Chondrocyte (in vitro differentiated cells): ENCODE measurements around the gene NSFL1C. TPM values are rescaled to one million over a fixed set of nuclear protein-coding genes. Genes with fewer than 3 reads are reported as not detected.

ENCODE experiments used
- DNase-seq: peaks from one replicate; pipeline ENCODE4 v3.0.0; 2021; ENCODE audit warnings: mixed read lengths, low spot score
- H3K27ac Mint-ChIP-seq: one replicate; pipeline ENCODE4 v1.8.0; 2021; ENCODE audit warnings: mild to moderate bottlenecking, moderate library complexity, mixed read lengths; ENCODE audit not compliant: unreplicated experiment
- H3K27me3 Mint-ChIP-seq: 2 replicates; pipeline ENCODE4 v1.8.0; 2021; ENCODE audit warnings: low read depth, mixed read lengths
- H3K36me3 Mint-ChIP-seq: 2 replicates; pipeline ENCODE4 v1.8.0; 2021; ENCODE audit warnings: low read depth, mixed read lengths
- H3K4me1 Mint-ChIP-seq: 2 replicates; pipeline ENCODE4 v1.8.0; 2021; ENCODE audit warnings: low read depth, mild to moderate bottlenecking, mixed read lengths
- H3K4me3 Mint-ChIP-seq: one replicate; pipeline ENCODE4 v1.8.0; 2021; ENCODE audit warnings: mild to moderate bottlenecking, moderate library complexity, mixed read lengths; ENCODE audit not compliant: unreplicated experiment
- H3K9me3 Mint-ChIP-seq: 2 replicates; pipeline ENCODE4 v1.8.0; 2021; ENCODE audit warnings: low read depth, mixed read lengths
- CTCF ChIP-seq: fragments of 200-600 bp; sonication (generic); IDR thresholded peaks from 2 replicates; pipeline ENCODE4 v1.5.0; 2021; ENCODE audit warnings: antibody characterized with exemption, mild to moderate bottlenecking, moderate library complexity
- total RNA-seq: library from RNA; stranded (reverse); gene quantifications from 3 replicates; pipeline ENCODE4 v1.2.1, GENCODE V29; 2021

NSFL1C gene
- total RNA-seq, 1 donor from 2014 or later: 75.3 TPM

GRCh38 chr20:1423206-1423605 is 43.4 kb downstream of the NSFL1C start:
- Mint-ChIP-seq H3K4me1 (peaks cover 3% of the 10 kb centered on the region), H3K27ac (no peak overlapping the region)

GRCh38 chr20:1422753-1423152 is 43.9 kb downstream of the NSFL1C start:
- TF ChIP-seq CTCF: no peak
- Mint-ChIP-seq H3K4me1 (no peaks in the 10 kb centered on the region), H3K27me3 (no peaks in the 10 kb centered on the region), H3K27ac (no peak overlapping the region), H3K9me3 (peaks cover 16% of the 10 kb centered on the region), H3K4me3 (no peak overlapping the region), H3K36me3 (no peaks in the 10 kb centered on the region)
- DNase-seq: no peak

More at GRCh38 chr20:1423206-1423605, 43.4 kb downstream of the NSFL1C start:
- no peak for TF ChIP-seq CTCF
- no peaks in the 10 kb centered on the region for H3K36me3 Mint-ChIP-seq
- no peak for DNase-seq
- peaks cover 16% of the 10 kb centered on the region for H3K9me3 Mint-ChIP-seq
- no peak overlapping the region for H3K4me3 Mint-ChIP-seq
- no peaks in the 10 kb centered on the region for H3K27me3 Mint-ChIP-seq

- Mint-ChIP-seq H3K36me3 (no peaks in the 10 kb centered on the region), H3K4me3 (no peak overlapping the region), H3K27ac (no peak overlapping the region), H3K27me3 (no peaks in the 10 kb centered on the region), H3K4me1 (peaks cover 14% of the 10 kb centered on the region), H3K9me3 (peaks cover 16% of the 10 kb centered on the region)
- TF ChIP-seq CTCF: no peak
- DNase-seq: no peak
These were observed 46.6 kb downstream of the NSFL1C start for GRCh38 chr20:1420066-1420465.

- no peak overlapping the region for H3K27ac Mint-ChIP-seq
- H3K4me1 Mint-ChIP-seq: peaks cover 14% of the 10 kb centered on the region
- H3K4me3 Mint-ChIP-seq: no peak overlapping the region
- no peaks in the 10 kb centered on the region for H3K27me3 Mint-ChIP-seq
- no peak for TF ChIP-seq CTCF
- peaks cover 16% of the 10 kb centered on the region for H3K9me3 Mint-ChIP-seq
- H3K36me3 Mint-ChIP-seq: no peaks in the 10 kb centered on the region
- DNase-seq: no peak
These were observed 48.3 kb downstream of the NSFL1C start for GRCh38 chr20:1418350-1418749.

GRCh38 chr20:1417790-1418189 is 48.9 kb downstream of the NSFL1C start:
- no peak for TF ChIP-seq CTCF
- no peaks in the 10 kb centered on the region for H3K36me3 Mint-ChIP-seq
- H3K4me3 Mint-ChIP-seq: no peak overlapping the region
- peaks cover 14% of the 10 kb centered on the region for H3K4me1 Mint-ChIP-seq
- H3K27me3 Mint-ChIP-seq: no peaks in the 10 kb centered on the region
- peaks cover 16% of the 10 kb centered on the region for H3K9me3 Mint-ChIP-seq
- DNase-seq: no peak
- no peak overlapping the region for H3K27ac Mint-ChIP-seq
